ENCODE measurements around the gene ABCC5.
"Not testable (repeated sequence)": the region's sequence is repeated elsewhere in the genome, so short reads cannot be mapped to it uniquely, and the experiment has no call there.

ABCC5 gene

GRCh38 chr3:184015381-184016019 lies 2.2 kb downstream of the ABCC5 start:
- no peak for DNase-seq

GRCh38 chr3:184011937-184012889 lies 5.5 kb downstream of the ABCC5 start:
- DNase-seq, result no peak

GRCh38 chr3:184011230-184011876 lies 6.3 kb downstream of the ABCC5 start:
- no peak for DNase-seq

GRCh38 chr3:184008161-184008560 lies 9.5 kb downstream of the ABCC5 start:
- DNase-seq, result no peak

GRCh38 chr3:184007143-184007813 lies 10.4 kb downstream of the ABCC5 start:
- DNase-seq, result not testable (repeated sequence)

- no peak for DNase-seq
Observed at GRCh38 chr3:184005941-184006507, 11.7 kb downstream of the ABCC5 start.

GRCh38 chr3:184004476-184004875 lies 13.2 kb downstream of the ABCC5 start:
- DNase-seq, result no peak

GRCh38 chr3:184003187-184003967 lies 14.3 kb downstream of the ABCC5 start:
- no peak for DNase-seq

- no peak for DNase-seq
Observed at GRCh38 chr3:184002469-184002868, 15.2 kb downstream of the ABCC5 start.

GRCh38 chr3:184001761-184002160 lies 15.9 kb downstream of the ABCC5 start:
- no peak for DNase-seq

GRCh38 chr3:183991403-183991802 lies 26.3 kb downstream of the ABCC5 start:
- DNase-seq, result no peak

- DNase-seq, result no peak
Observed at GRCh38 chr3:183988216-183988790, 29.4 kb downstream of the ABCC5 start.

GRCh38 chr3:183987000-183987600 lies 30.6 kb downstream of the ABCC5 start:
- no peak for DNase-seq

- DNase-seq, result no peak
Observed at GRCh38 chr3:183984749-183985729, 32.6 kb downstream of the ABCC5 start.

GRCh38 chr3:183984127-183984740 lies 33.5 kb downstream of the ABCC5 start:
- DNase-seq, result no peak

- no peak for DNase-seq
Observed at GRCh38 chr3:183981990-183982644, 35.6 kb downstream of the ABCC5 start.

GRCh38 chr3:183980403-183980802 lies 37.3 kb downstream of the ABCC5 start:
- no peak for DNase-seq

GRCh38 chr3:183975981-183976662 lies 41.6 kb downstream of the ABCC5 start:
- DNase-seq, result no peak

Data from effector CD4-positive, alpha-beta T cell (primary cell).